Pancreas (tissue), 10 donors: ENCODE results near the gene SREBF1. TPM values are rescaled to one million over a fixed set of nuclear protein-coding genes. Genes with fewer than 3 reads are reported as not detected.

ENCODE experiments used
- ATAC-seq, 4 donors: fragments of 200-7000 bp; cut with Tn5 transposase; one replicate each; pipeline versions ENCODE4 v1.8.0 to v1.9.1; 2020; ENCODE audit warnings: mild to moderate bottlenecking in 4 of 4, moderate library complexity in 4 of 4
- DNase-seq, 6 donors: peaks; one replicate each; pipeline ENCODE4 v3.0.0-alpha.2; 2020
- FAIRE-seq: peaks from 2 replicates; lab custom pipeline; 2012; peaks lifted over from hg19 to GRCh38; lab: Jason Lieb, UNC
- H3K27ac ChIP-seq, 4 donors: fragments of 200-600 bp; sonication (generic); 1 replicate in 3 of 4; 2 replicates in 1 of 4; pipeline versions ENCODE4 v1.5.0 to v1.8.0; 2020
- H3K27me3 ChIP-seq, 4 donors: fragments of 200-600 bp; one replicate each; pipeline ENCODE4 v1.8.0; 2021
- H3K36me3 ChIP-seq, 3 donors: fragments of 200-600 bp; sonication (generic) in 1 of 3; one replicate each; pipeline versions ENCODE4 v1.5.0 to v1.8.0; 2020 to 2021
- H3K4me1 ChIP-seq, 3 donors: fragments of 200-600 bp; one replicate each; pipeline ENCODE4 v1.8.0; 2021
- H3K4me3 ChIP-seq, 4 donors: fragments of 200-600 bp; sonication (generic) in 2 of 4; one replicate each; pipeline versions ENCODE4 v1.5.0 to v1.8.0; 2020 to 2021
- H3K9me3 ChIP-seq, 4 donors: fragments of 200-600 bp; one replicate each; pipeline ENCODE4 v1.8.0; 2021
- CTCF ChIP-seq, 4 donors: fragments of 200-600 bp; sonication (generic) in 3 of 4; IDR thresholded peaks; one replicate each; pipeline versions ENCODE4 v1.5.0 to v1.8.0; 2021; ENCODE audit warnings: antibody characterized with exemption in 4 of 4
- WGBS, 2 donors: extraction: QIAGEN DNeasy Blood & Tissue Kit; methylation state at CpG; one replicate each; pipeline ENCODE4 v1.1.7; 2013; 5-methylcytosine and 5-hydroxymethylcytosine counted together
- intact Hi-C, 3 donors: fragments of 100-400 bp; cut with DNase I; formaldehyde crosslinking; loops; one replicate each; pipeline versions ENCODE4 v1.11.1 to v1.14.2; 2022
- polyA plus RNA-seq, 2 donors: library from polyadenylated mRNA; stranded (reverse); fragments of 200-250 nt; gene quantifications; one replicate each; pipeline ENCODE4 v1.2.3, GENCODE V29; 2013
- total RNA-seq, 6 donors: library from RNA; stranded (reverse); fragmentation: NEBNext Ultra II Directional in 4 of 6; extraction: Animal tissue kit (Norgen Biotek cat#: 25700) in 4 of 6; gene quantifications; one replicate each; pipeline versions ENCODE4 v1.2.1 to v1.2.4, GENCODE V29; 2021 to 2023
- donor health status: healthy with polysubstance abuse.
- donor health status: DM: no; HTN: no; CAD: no; lungs with moderate emphysema.
- donor health status: DM: no; HTN: no; CAD: no.
- donor health status: control.
- donor health status: control.
- donor health status: Bipolar disorder and iron deficiency.
- donor health status: DM: yes; HTN: yes; CAD: no.
- donor health status: DM: no; HTN: no; CAD: no.
- donor health status: DM: no; HTN: no; CAD: no.
- donor health status: DM: yes; HTN: yes; CAD: no.

The SREBF1 gene
- total and polyA plus RNA-seq, 8 donors, result 12.0 to 77.5 (median 32.3) TPM

DNA sequence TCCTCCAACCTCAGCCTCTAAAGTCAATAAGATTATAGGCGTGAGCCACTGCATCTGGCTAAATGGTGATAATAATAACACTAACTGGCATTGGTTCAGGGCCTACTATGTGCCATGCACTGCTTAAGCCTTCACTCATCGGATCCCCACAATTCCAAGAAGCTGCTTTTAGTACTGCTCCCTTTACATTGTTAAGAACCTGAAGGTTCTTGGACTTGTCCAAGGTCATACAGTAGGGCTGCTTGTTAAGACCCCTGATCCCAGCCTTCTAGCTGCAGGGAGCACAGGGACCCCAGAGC is 6.6 kb downstream of the SREBF1 start:
- H3K36me3 ChIP-seq, result no peaks in the 10 kb centered on the region
- no peak for TF ChIP-seq CTCF (IDR thresholded peaks at IDR 0.05)
- intact Hi-C loops, result no loop called here
- no peaks in the 10 kb centered on the region for H3K9me3 ChIP-seq
- WGBS, 2 donors, result 64 to 70% methylated on average over 2 of the region's 2 CpGs
- H3K4me1 ChIP-seq, result peaks cover 2 to 16% (median 3%) of the 10 kb centered on the region in 3 donors
- H3K4me3 ChIP-seq, result no peak overlapping the region
- no peaks in the 10 kb centered on the region for H3K27me3 ChIP-seq
- no peak for DNase-seq
- FAIRE-seq, result no peak
- H3K27ac ChIP-seq, result no peak overlapping the region
- no peak for ATAC-seq

DNA sequence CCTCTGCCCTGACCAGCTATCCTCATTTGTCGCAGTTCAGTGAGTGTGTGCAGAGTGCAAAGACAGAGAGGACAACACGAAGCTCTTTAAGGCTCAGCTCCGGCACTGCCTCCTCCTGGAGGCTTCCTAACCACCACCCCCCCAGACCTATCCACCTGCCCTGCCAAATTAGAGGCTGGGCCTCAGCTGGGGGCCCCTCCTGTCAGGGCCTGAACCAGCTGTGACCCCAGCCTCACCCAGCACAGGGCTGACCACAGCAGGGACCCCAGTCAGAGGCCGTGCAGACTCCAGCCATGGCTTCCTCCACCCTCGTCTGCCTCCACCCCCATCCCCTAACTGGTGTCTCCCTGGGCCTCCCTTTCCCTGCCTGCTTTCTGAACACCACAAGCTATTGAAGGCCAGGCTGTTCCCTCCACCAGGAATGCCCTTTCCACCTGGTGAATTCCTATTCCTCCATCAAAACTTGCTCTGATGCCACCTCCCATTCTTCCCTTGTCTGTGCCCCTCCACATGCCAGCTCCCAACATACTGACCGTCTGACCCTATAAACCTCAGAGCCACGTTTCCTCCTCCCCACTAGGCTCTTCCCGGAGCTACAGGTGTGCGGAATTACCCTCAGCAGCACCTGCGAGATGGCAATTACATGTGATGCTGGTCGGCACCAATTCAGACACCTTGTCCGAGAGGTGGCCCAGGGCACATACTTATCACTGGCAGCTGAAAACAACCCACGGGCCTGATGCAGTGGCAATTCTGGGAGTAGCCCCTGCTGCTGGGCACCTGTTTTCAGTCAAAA is 8.8 kb downstream of the SREBF1 start:
- no peaks in the 10 kb centered on the region for H3K36me3 ChIP-seq
- WGBS, 2 donors, result 82 to 87% methylated on average over 13 of the region's 13 CpGs
- FAIRE-seq, result no peak
- no peaks in the 10 kb centered on the region for H3K9me3 ChIP-seq
- intact Hi-C loops, result no loop called here
- TF ChIP-seq CTCF (IDR thresholded peaks at IDR 0.05), result no peak
- ATAC-seq, result no peak
- H3K27me3 ChIP-seq, result no peaks in the 10 kb centered on the region
- H3K4me1 ChIP-seq, result peaks cover 16 to 25% (median 18%) of the 10 kb centered on the region in 3 donors
- H3K4me3 ChIP-seq, result no peak overlapping the region
- DNase-seq, result peak in 1 of 6 donors; percentile 58
- no peak overlapping the region for H3K27ac ChIP-seq

- FAIRE-seq, result no peak
- DNase-seq, result peak in 1 of 6 donors; percentile 61
- Histone ChIP-seq H3K4me3 (no peak overlapping the region), H3K27me3 (no peaks in the 10 kb centered on the region), H3K27ac (no peak overlapping the region), H3K36me3 (no peaks in the 10 kb centered on the region), H3K4me1 (peaks cover 23 to 33% (median 27%) of the 10 kb centered on the region in 3 donors), H3K9me3 (no peaks in the 10 kb centered on the region)
- 90% methylated on average over 16 of the region's 16 CpGs for WGBS, 2 donors
- intact Hi-C loops, result no loop called here
- TF ChIP-seq CTCF (IDR thresholded peaks at IDR 0.05), result no peak
- ATAC-seq, result no peak
Measured at GRCh38 chr17:17826942-17827785, 9.6 kb downstream of the SREBF1 start.

DNA sequence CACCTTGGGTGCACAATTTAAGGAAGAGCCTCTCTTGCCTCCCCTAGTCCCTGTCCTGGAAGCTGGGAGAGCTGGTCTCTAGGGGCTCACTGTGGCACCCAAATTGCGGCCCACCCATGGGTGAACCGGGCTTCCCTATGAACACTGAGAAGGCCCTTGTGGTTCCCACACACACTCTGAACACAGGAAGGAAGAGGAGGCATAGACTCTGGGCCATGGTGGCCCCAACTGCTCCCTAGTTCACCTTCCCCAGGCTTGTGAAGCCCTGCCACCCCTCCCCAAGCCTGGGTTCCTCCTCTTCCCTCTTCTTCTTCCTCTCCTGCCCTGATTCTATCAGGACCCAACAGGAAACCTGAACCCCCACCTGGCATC is 10.5 kb downstream of the SREBF1 start:
- H3K4me3 ChIP-seq, result no peak overlapping the region
- H3K27ac ChIP-seq, result no peak overlapping the region
- peaks cover 24 to 40% (median 32%) of the 10 kb centered on the region in 3 donors for H3K4me1 ChIP-seq
- no peaks in the 10 kb centered on the region for H3K27me3 ChIP-seq
- intact Hi-C loops, result no loop called here
- FAIRE-seq, result no peak
- DNase-seq, result peak in 1 of 6 donors; percentile 32
- TF ChIP-seq CTCF (IDR thresholded peaks at IDR 0.05), result no peak
- 93 to 94% methylated on average over 2 of the region's 2 CpGs for WGBS, 2 donors
- no peaks in the 10 kb centered on the region for H3K36me3 ChIP-seq
- no peak for ATAC-seq
- no peaks in the 10 kb centered on the region for H3K9me3 ChIP-seq
